Stimulated activated naive CD8-positive, alpha-beta T cell treated with anti-CD3 and anti-CD28 coated beads, Interleukin-15, Interleukin-2, amounts not matched to agents 100 ng/mL and 50 ng/mL, for 24 hours (primary cell): Measurements from ENCODE around the gene FBXW10B.
"Not testable (repeated sequence)": the region's sequence is repeated elsewhere in the genome, so short reads cannot be mapped to it uniquely, and the experiment has no call there.

Source experiments
- H3K27ac Mint-ChIP-seq: one replicate; pipeline ENCODE4 v1.8.0; 2021; ENCODE audit warnings: mild to moderate bottlenecking, mixed read lengths
- H3K27me3 Mint-ChIP-seq: one replicate; pipeline ENCODE4 v1.8.0; 2021; ENCODE audit warnings: mixed read lengths
- H3K36me3 Mint-ChIP-seq: one replicate; pipeline ENCODE4 v1.8.0; 2021; ENCODE audit warnings: low read depth, mixed read lengths
- H3K4me1 Mint-ChIP-seq: one replicate; pipeline ENCODE4 v1.8.0; 2021; ENCODE audit warnings: low read depth, mixed read lengths
- H3K4me3 Mint-ChIP-seq: one replicate; pipeline ENCODE4 v1.8.0; 2021; ENCODE audit warnings: mild to moderate bottlenecking, mixed read lengths
- H3K9me3 Mint-ChIP-seq: one replicate; pipeline ENCODE4 v1.8.0; 2021; ENCODE audit warnings: mixed read lengths

FBXW10B gene

DNA sequence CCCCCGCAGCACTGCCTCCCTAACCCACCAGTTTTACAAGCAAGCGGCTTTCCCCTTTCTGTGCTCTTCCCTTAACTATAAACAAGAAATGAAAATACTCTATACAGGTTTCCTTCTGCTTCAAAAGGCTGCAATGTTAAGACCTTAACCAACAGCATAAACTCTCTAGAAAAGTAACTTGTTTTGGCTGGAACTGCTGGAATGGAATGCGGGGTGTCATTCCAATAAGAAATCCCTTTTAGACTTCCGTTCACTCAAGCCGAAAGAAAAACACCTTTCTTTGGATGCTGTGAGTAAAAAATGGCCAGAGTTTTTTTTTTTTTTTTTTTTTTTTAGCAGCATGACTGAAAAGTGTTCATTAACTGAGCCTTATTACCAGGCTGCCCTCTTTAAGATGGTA is 27.5 kb downstream of the FBXW10B start:
- Mint-ChIP-seq H3K27me3 (peaks cover 13% of the 10 kb centered on the region), H3K4me1 (peaks cover 32% of the 10 kb centered on the region)
- not testable (repeated sequence) for H3K4me3 Mint-ChIP-seq, H3K27ac Mint-ChIP-seq, H3K9me3 Mint-ChIP-seq, H3K36me3 Mint-ChIP-seq

GRCh38 chr17:15590844-15591243 is 28.7 kb downstream of the FBXW10B start:
- H3K27ac Mint-ChIP-seq, H3K4me3 Mint-ChIP-seq, H3K9me3 Mint-ChIP-seq, H3K36me3 Mint-ChIP-seq: not testable (repeated sequence)
- Mint-ChIP-seq H3K4me1 (peaks cover 32% of the 10 kb centered on the region), H3K27me3 (peaks cover 22% of the 10 kb centered on the region)

GRCh38 chr17:15589544-15590536 is 29.7 kb downstream of the FBXW10B start:
- H3K36me3 Mint-ChIP-seq, H3K27ac Mint-ChIP-seq, H3K9me3 Mint-ChIP-seq: not testable (repeated sequence)
- Mint-ChIP-seq H3K27me3 (peaks cover 22% of the 10 kb centered on the region), H3K4me1 (peaks cover 32% of the 10 kb centered on the region), H3K4me3 (peak overlapping the region; percentile 71)

DNA sequence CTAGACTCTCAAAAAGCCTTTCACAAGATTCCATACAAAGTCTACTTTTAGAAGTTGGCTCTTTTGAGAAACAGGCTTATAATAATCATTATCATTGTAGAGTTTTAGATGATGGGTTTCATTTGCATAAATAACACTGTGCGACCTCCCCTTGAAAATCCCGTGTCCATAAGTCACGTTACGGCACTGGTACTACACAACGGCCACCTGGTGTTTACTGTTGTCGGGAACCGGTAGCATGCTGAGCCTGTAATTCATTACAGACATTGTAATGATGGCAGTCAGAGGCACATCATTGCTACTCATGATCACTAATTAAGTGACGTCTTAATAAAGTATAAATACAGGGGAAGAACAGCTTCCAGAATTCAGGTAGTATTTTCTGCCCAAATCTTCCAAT is 31.5 kb downstream of the FBXW10B start:
- H3K9me3 Mint-ChIP-seq, H3K36me3 Mint-ChIP-seq, H3K27ac Mint-ChIP-seq, H3K4me3 Mint-ChIP-seq: not testable (repeated sequence)
- Mint-ChIP-seq H3K27me3 (peaks cover 22% of the 10 kb centered on the region), H3K4me1 (peaks cover 32% of the 10 kb centered on the region)

DNA sequence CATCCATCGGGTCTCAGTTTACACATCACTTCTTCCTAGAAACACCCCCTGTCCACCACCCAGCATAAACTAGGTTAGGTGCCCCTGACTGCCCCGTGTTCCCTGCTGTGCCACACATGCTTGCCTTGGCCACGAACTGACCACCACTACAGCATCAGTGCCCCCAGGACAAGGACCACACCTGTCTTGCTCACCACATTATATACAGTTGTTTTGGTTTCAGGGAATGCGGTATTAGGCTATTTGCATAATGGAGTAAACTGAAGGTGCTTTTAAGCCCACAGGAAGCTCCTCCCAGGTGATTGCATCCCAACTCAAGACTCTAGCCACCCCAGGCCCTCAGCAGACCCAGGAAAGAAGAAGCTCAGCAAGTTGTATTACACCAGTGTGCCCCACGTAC is 36.2 kb downstream of the FBXW10B start:
- not testable (repeated sequence) for H3K27ac Mint-ChIP-seq, H3K36me3 Mint-ChIP-seq, H3K4me3 Mint-ChIP-seq, H3K9me3 Mint-ChIP-seq, H3K4me1 Mint-ChIP-seq
- H3K27me3 Mint-ChIP-seq = peaks cover 20% of the 10 kb centered on the region

- H3K36me3 Mint-ChIP-seq = not testable (repeated sequence)
Observed at GRCh38 chr17:15581462-15581861, 38.0 kb downstream of the FBXW10B start.

DNA sequence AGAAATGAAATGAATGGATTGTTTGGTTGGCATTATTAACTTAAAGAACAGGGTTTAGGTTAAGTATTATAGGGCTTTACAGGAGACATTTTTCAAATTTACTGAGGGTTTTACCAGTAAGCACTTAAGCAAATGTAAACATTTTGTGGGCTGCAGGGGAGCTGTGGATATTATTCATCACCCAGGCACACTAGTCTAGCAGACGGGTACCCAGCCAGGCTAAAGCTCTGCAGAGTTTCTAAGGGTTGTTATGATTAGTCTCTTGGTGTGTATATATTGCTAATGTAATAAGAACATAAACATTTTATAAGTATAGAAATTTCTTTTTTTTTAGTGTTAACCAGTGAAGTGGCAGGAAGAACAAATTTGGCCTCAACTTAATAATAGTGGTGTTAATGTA is 42.7 kb downstream of the FBXW10B start:
- not testable (repeated sequence) for H3K36me3 Mint-ChIP-seq, H3K4me3 Mint-ChIP-seq, H3K27ac Mint-ChIP-seq, H3K4me1 Mint-ChIP-seq, H3K27me3 Mint-ChIP-seq, H3K9me3 Mint-ChIP-seq

More at GRCh38 chr17:15581462-15581861, 38.0 kb downstream of the FBXW10B start:
- H3K27ac Mint-ChIP-seq, H3K9me3 Mint-ChIP-seq, H3K4me1 Mint-ChIP-seq, H3K4me3 Mint-ChIP-seq, H3K27me3 Mint-ChIP-seq: not testable (repeated sequence)

DNA sequence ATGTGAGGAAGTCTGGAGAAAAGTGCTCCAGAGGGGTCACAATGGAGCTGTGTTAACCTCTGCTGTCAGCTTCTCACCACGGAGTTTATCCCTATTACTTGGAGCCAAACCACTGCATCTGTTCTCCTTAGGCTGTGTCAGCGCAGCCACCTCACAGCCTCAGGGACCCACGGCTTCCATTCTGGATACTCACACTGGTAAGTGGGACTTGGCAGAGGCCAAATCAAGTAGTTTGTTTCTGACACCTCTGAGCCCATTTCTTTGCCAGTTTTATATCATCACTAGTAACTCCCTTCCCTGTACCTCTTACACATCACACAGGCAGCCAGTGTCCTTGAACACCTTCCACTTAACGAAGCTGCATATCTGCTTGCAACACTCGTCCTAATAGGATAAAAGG is 44.8 kb downstream of the FBXW10B start:
- H3K27me3 Mint-ChIP-seq = peaks cover 12% of the 10 kb centered on the region
- H3K9me3 Mint-ChIP-seq, H3K4me3 Mint-ChIP-seq, H3K36me3 Mint-ChIP-seq, H3K4me1 Mint-ChIP-seq, H3K27ac Mint-ChIP-seq: not testable (repeated sequence)

- not testable (repeated sequence) for H3K27ac Mint-ChIP-seq
- peaks cover 12% of the 10 kb centered on the region for H3K27me3 Mint-ChIP-seq
Observed at GRCh38 chr17:15573870-15574269, 45.6 kb downstream of the FBXW10B start.

More at GRCh38 chr17:15573870-15574269, 45.6 kb downstream of the FBXW10B start:
- not testable (repeated sequence) for H3K4me1 Mint-ChIP-seq, H3K36me3 Mint-ChIP-seq, H3K9me3 Mint-ChIP-seq, H3K4me3 Mint-ChIP-seq
